Aorta (tissue), 5 donors: Measurements from ENCODE around the gene NAA80. TPM values are rescaled to one million over a fixed set of nuclear protein-coding genes. Genes with fewer than 3 reads are reported as not detected.
A peak's percentile ranks its signal among the peaks of the same experiment; 100 is the strongest.
"Not testable (repeated sequence)": the region's sequence is repeated elsewhere in the genome, so short reads cannot be mapped to it uniquely, and the experiment has no call there.

Source experiments
- ATAC-seq: fragments of 200-7000 bp; cut with Tn5 transposase; one replicate; pipeline ENCODE4 v1.9.1; 2022; ENCODE audit warnings: moderate library complexity; ENCODE audit not compliant: low FRiP score
- DNase-seq, 2 donors: peaks; one replicate each; pipeline ENCODE4 v3.0.0-alpha.2; 2020
- H3K27ac ChIP-seq, 2 donors: one replicate each; pipeline ENCODE4 v1.5.1; 2013; ENCODE audit warnings: low read length in 2 of 2, mild to moderate bottlenecking in 2 of 2, moderate library complexity in 2 of 2, control low read depth in 1 of 2, inconsistent platforms in 1 of 2, low read depth in 1 of 2
- H3K27me3 ChIP-seq, 2 donors: one replicate each; pipeline ENCODE4 v1.6.1; 2013; ENCODE audit warnings: control low read depth in 1 of 2, low read length in 1 of 2, mild to moderate bottlenecking in 1 of 2, moderate library complexity in 1 of 2; ENCODE audit not compliant: insufficient read depth in 2 of 2, control insufficient read depth in 1 of 2
- H3K36me3 ChIP-seq, 2 donors: one replicate each; pipeline ENCODE4 v1.6.1; 2013; ENCODE audit warnings: control low read depth in 1 of 2, low read length in 1 of 2, mild to moderate bottlenecking in 1 of 2; ENCODE audit not compliant: insufficient read depth in 2 of 2, control insufficient read depth in 1 of 2
- H3K4me1 ChIP-seq, 2 donors: one replicate each; pipeline ENCODE4 v1.6.1; 2013; ENCODE audit warnings: low read length in 2 of 2, control low read depth in 1 of 2, mild to moderate bottlenecking in 1 of 2, moderate library complexity in 1 of 2; ENCODE audit not compliant: insufficient read depth in 2 of 2, control insufficient read depth in 1 of 2
- H3K4me3 ChIP-seq, 2 donors: one replicate each; pipeline ENCODE4 v1.5.1; 2013; ENCODE audit warnings: low read length in 2 of 2, control low read depth in 1 of 2, mild to moderate bottlenecking in 1 of 2
- H3K9me3 ChIP-seq: one replicate; pipeline ENCODE4 v1.6.1; 2013; ENCODE audit warnings: mild to moderate bottlenecking, low read length; ENCODE audit not compliant: control insufficient read depth
- WGBS, 2 donors: extraction: QIAGEN DNeasy Blood & Tissue Kit; methylation state at CpG; one replicate each; pipeline ENCODE4 v1.1.7; 2013; 5-methylcytosine and 5-hydroxymethylcytosine counted together
- intact Hi-C, 2 donors: fragments of 100-400 bp; cut with DNase I; formaldehyde crosslinking; loops; one replicate each; pipeline versions ENCODE4 v1.14.2 to v1.15.0; 2022
- polyA plus RNA-seq, 2 donors: library from polyadenylated mRNA; stranded (reverse); fragments of 200-250 nt; gene quantifications; one replicate each; pipeline ENCODE4 v1.2.3, GENCODE V29; 2013
- total RNA-seq, 2 donors: library from RNA; stranded (reverse); fragmentation: NEBNext Ultra II Directional; extraction: Animal tissue kit (Norgen Biotek cat#: 25700); gene quantifications; one replicate each; pipeline ENCODE4 v1.2.1, GENCODE V29; 2021
- donor health status: healthy with polysubstance abuse.
- donor health status: Bipolar disorder and iron deficiency.
- donor health status: DM: no; HTN: no; CAD: no.
- donor health status: DM: no; HTN: no; CAD: no.
- donor health status: DM: yes; HTN: yes; CAD: no.

Gene NAA80
- total and polyA plus RNA-seq, 4 donors, result 2.8 to 16.9 (median 11.8) TPM

GRCh38 chr3:50262778-50263177 lies 36.4 kb downstream of the NAA80 start:
- Histone ChIP-seq H3K36me3 (no peaks in the 10 kb centered on the region), H3K4me1 (no peaks in the 10 kb centered on the region), H3K27ac (peak overlapping the region in 1 of 2 donors; percentile 15), H3K9me3 (no peaks in the 10 kb centered on the region), H3K27me3 (no peaks in the 10 kb centered on the region), H3K4me3 (no peak overlapping the region)
- intact Hi-C loops, result no loop called here
- DNase-seq, result no peak
- WGBS, 2 donors, result 80 to 89% methylated on average over 6 to 7 of the region's 7 CpGs
- no peak for ATAC-seq

DNA sequence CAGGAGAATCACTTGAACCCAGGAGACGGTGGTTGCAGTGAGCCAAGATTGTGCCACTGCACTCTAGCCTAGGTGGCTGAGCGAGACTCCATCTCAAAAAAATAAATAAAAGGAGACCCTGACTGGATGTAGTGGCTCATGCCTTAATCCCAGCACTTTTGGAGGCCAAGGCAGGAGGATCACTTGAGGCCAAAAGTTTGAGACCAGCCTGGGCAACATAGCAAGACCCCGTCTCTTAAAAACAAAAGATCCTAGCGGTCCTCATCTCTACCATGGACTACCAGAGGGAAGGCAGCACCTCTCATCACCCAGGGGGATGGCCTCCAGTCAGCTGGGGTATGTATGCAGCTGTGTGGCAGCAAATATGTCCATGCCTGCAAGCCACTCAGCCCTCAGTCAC lies 37.0 kb downstream of the NAA80 start:
- H3K4me3 ChIP-seq, H3K36me3 ChIP-seq, H3K9me3 ChIP-seq, H3K4me1 ChIP-seq, ATAC-seq, H3K27me3 ChIP-seq, intact Hi-C loops, H3K27ac ChIP-seq: not testable (repeated sequence)
- 93 to 96% methylated on average over 4 of the region's 4 CpGs for WGBS, 2 donors
- DNase-seq, result peak in 1 of 2 donors; percentile 43

DNA sequence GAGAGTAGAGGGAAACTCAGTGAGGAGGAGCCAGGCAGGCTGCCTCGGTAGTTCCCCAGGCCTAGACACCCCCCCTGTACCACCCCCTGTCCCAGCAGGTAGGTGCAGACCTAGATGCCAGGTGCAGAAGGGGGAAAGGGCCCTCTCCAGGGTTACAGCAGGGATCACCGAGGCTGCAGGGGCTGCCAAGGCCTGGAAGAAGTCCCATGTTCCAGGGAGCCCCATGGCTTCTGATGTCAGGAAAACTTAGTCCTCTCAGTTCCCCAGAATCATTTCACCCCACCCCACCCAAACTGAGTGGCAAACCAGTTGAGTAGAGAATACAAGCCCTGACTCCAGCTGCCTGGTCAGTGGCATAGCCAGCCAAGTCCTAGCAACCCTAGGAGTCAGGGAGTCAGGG lies 37.7 kb downstream of the NAA80 start:
- peak overlapping the region; percentile 14 to 93 for H3K27ac ChIP-seq
- intact Hi-C loops, result no loop called here
- no peaks in the 10 kb centered on the region for H3K4me1 ChIP-seq
- peaks cover 0 to 3% of the 10 kb centered on the region in 2 donors for H3K36me3 ChIP-seq
- H3K4me3 ChIP-seq, result no peak overlapping the region
- ATAC-seq, result no peak
- 11 to 18% methylated on average over 2 of the region's 2 CpGs for WGBS, 2 donors
- no peaks in the 10 kb centered on the region for H3K9me3 ChIP-seq
- DNase-seq, result no peak
- no peaks in the 10 kb centered on the region for H3K27me3 ChIP-seq

- H3K36me3 ChIP-seq, result peaks cover 0 to 3% of the 10 kb centered on the region in 2 donors
- H3K9me3 ChIP-seq, result no peaks in the 10 kb centered on the region
- H3K27ac ChIP-seq, result peak overlapping the region; percentile 91 to 93
- H3K4me3 ChIP-seq, result no peak overlapping the region
- WGBS, 2 donors, result 39 to 40% methylated on average over 5 of the region's 5 CpGs
- ATAC-seq, result no peak
- H3K4me1 ChIP-seq, result no peaks in the 10 kb centered on the region
- DNase-seq, result peak in 1 of 2 donors; percentile 52
- H3K27me3 ChIP-seq, result no peaks in the 10 kb centered on the region
- intact Hi-C loops, result no loop called here
Observed at GRCh38 chr3:50260942-50261441, 38.2 kb downstream of the NAA80 start.

- Histone ChIP-seq H3K9me3 (no peaks in the 10 kb centered on the region), H3K27me3 (no peaks in the 10 kb centered on the region), H3K4me3 (peak overlapping the region; percentile 22 to 57), H3K4me1 (no peaks in the 10 kb centered on the region), H3K27ac (peak overlapping the region; percentile 91 to 93), H3K36me3 (peaks cover 0 to 3% of the 10 kb centered on the region in 2 donors)
- WGBS, 2 donors, result 0 to 1% methylated on average over 51 to 70 of the region's 70 CpGs
- ATAC-seq, result peak; percentile 93
- intact Hi-C loops, result no loop called here
- DNase-seq, result peak; percentile 96 to 98
Observed at GRCh38 chr3:50260027-50260941, 38.9 kb downstream of the NAA80 start.

GRCh38 chr3:50259432-50260026 lies 39.7 kb downstream of the NAA80 start:
- Histone ChIP-seq H3K4me1 (no peaks in the 10 kb centered on the region), H3K27me3 (no peaks in the 10 kb centered on the region), H3K27ac (peak overlapping the region; percentile 21 to 24), H3K4me3 (no peak overlapping the region), H3K9me3 (no peaks in the 10 kb centered on the region), H3K36me3 (peaks cover 0 to 3% of the 10 kb centered on the region in 2 donors)
- intact Hi-C loops, result no loop called here
- ATAC-seq (no peak), DNase-seq (no peak)
- WGBS, 2 donors, result 56% methylated on average over 18 of the region's 18 CpGs

DNA sequence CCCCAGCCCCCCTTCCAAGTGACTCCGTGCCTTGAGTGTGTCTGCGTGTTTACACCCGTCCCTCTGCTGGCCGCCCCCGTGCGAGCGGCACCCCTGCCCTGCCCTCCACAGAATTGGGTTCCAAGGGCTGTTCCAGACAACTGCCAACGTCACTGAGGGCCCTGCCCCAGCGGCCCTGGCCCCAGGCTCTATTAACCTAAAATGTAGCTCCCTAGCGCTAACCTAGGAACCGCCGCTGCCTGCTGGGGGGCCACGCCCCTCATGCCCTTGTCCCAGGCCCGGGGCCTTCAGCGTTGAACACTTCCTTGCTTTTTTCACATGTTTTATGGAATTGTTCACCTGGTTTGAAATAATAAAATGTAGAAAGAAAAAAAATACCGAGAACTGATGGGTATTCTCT lies 40.2 kb downstream of the NAA80 start:
- Histone ChIP-seq H3K4me1 (no peaks in the 10 kb centered on the region), H3K27ac (no peak overlapping the region), H3K36me3 (peaks cover 0 to 3% of the 10 kb centered on the region in 2 donors), H3K4me3 (no peak overlapping the region), H3K9me3 (no peaks in the 10 kb centered on the region), H3K27me3 (no peaks in the 10 kb centered on the region)
- DNase-seq (peak in 1 of 2 donors; percentile 49), ATAC-seq (no peak)
- intact Hi-C loops, result no loop called here
- 74 to 77% methylated on average over 16 of the region's 16 CpGs for WGBS, 2 donors

GRCh38 chr3:50258029-50258680 lies 41.0 kb downstream of the NAA80 start:
- intact Hi-C loops, result no loop called here
- H3K4me3 ChIP-seq, result no peak overlapping the region
- DNase-seq, result peak in 1 of 2 donors; percentile 45
- no peaks in the 10 kb centered on the region for H3K27me3 ChIP-seq
- WGBS, 2 donors, result 86 to 87% methylated on average over 17 of the region's 17 CpGs
- no peak for ATAC-seq
- peaks cover 0 to 3% of the 10 kb centered on the region in 2 donors for H3K36me3 ChIP-seq
- no peaks in the 10 kb centered on the region for H3K4me1 ChIP-seq
- H3K27ac ChIP-seq, result no peak overlapping the region
- H3K9me3 ChIP-seq, result no peaks in the 10 kb centered on the region
